ENCODE results near the gene PSMB2. TPM values are rescaled to one million over a fixed set of nuclear protein-coding genes. Genes with fewer than 3 reads are reported as not detected.

Gene PSMB2
- polyA plus RNA-seq, 4 donors = 75.0 to 87.2 (median 79.0) TPM

- no peak for DNase-seq (ENCODE audit: low read depth in 4 of 4, low spot score in 2 of 4)
Measured at GRCh38 chr1:35574125-35574654, 67.1 kb downstream of the PSMB2 start.

- DNase-seq (ENCODE audit: low read depth in 4 of 4, low spot score in 2 of 4) = no peak
Measured at GRCh38 chr1:35573198-35574124, 67.9 kb downstream of the PSMB2 start, which contains the start of gene TFAP2E. Gene TFAP2E (plus strand): TSS chr1:35573314. CDS start chr1:35573578, 264 bp downstream.

GRCh38 chr1:35572296-35572695 is 69.0 kb downstream of the PSMB2 start:
- no peak for DNase-seq (ENCODE audit: low read depth in 4 of 4, low spot score in 2 of 4)

GRCh38 chr1:35571263-35571662 is 70.1 kb downstream of the PSMB2 start:
- no peak for DNase-seq (ENCODE audit: low read depth in 4 of 4, low spot score in 2 of 4)

- no peak for DNase-seq (ENCODE audit: low read depth in 4 of 4, low spot score in 2 of 4)
Measured at GRCh38 chr1:35570589-35571137, 70.7 kb downstream of the PSMB2 start.

GRCh38 chr1:35569936-35570335 is 71.4 kb downstream of the PSMB2 start:
- no peak for DNase-seq (ENCODE audit: low read depth in 4 of 4, low spot score in 2 of 4)

- DNase-seq (ENCODE audit: low read depth in 4 of 4, low spot score in 2 of 4) = peak in 2 of 4 donors; percentile 54 to 69
Measured at GRCh38 chr1:35568975-35569395, 72.3 kb downstream of the PSMB2 start.

- no peak for DNase-seq (ENCODE audit: low read depth in 4 of 4, low spot score in 2 of 4)
Measured at GRCh38 chr1:35567947-35568558, 73.3 kb downstream of the PSMB2 start.

- DNase-seq (ENCODE audit: low read depth in 4 of 4, low spot score in 2 of 4) = no peak
Measured at GRCh38 chr1:35565742-35566133, 75.6 kb downstream of the PSMB2 start.

- no peak for DNase-seq (ENCODE audit: low read depth in 4 of 4, low spot score in 2 of 4)
Measured at GRCh38 chr1:35564884-35565741, 76.2 kb downstream of the PSMB2 start.

GRCh38 chr1:35564037-35564883 is 77.1 kb downstream of the PSMB2 start:
- peak in 2 of 4 donors; percentile 50 to 72 for DNase-seq (ENCODE audit: low read depth in 4 of 4, low spot score in 2 of 4)

GRCh38 chr1:35563166-35563565 is 78.2 kb downstream of the PSMB2 start:
- DNase-seq (ENCODE audit: low read depth in 4 of 4, low spot score in 2 of 4) = no peak

- DNase-seq (ENCODE audit: low read depth in 4 of 4, low spot score in 2 of 4) = no peak
Measured at GRCh38 chr1:35561972-35562680, 79.2 kb downstream of the PSMB2 start.

- no peak for DNase-seq (ENCODE audit: low read depth in 4 of 4, low spot score in 2 of 4)
Measured at GRCh38 chr1:35561297-35561971, 79.9 kb downstream of the PSMB2 start.

GRCh38 chr1:35560256-35561225 is 80.8 kb downstream of the PSMB2 start:
- no peak for DNase-seq (ENCODE audit: low read depth in 4 of 4, low spot score in 2 of 4)

- DNase-seq (ENCODE audit: low read depth in 4 of 4, low spot score in 2 of 4) = no peak
Measured at GRCh38 chr1:35559317-35559944, 81.9 kb downstream of the PSMB2 start.
